Measurements from ENCODE around the gene ERC2.

The ERC2 gene

DNA sequence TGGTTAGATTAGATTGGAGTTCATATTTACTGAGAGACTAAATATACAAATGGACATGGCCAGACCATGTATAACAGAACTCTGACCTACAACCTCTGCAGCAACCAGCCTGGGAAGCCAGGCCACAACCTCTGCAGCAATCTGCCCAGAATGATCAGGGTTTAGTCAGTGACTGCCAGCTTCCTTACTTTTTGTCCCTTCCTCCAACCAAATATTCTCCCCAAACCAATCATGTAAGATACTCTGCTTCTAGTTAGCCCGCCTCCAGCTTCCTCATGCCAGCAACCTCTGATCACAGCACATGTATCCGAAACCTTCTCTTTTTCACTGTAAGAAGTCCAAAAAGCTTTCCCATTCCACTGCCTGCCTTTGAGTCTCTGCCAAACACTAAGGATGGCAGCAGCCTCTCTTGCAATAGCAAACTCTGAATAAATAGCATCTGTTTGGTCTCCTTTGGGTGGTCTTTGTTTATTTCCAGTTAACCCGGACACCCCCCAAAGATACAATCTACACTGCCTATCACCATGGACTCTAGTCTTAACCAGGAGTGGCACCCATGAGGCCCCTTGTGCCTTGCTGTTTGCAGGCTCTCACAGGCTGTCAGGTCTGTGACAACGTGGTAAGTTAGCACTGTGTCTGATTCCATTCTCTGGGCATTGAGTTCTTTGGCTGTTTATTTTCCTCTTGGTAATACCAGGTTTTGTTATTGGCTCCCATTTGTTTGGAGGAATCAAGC, 102.2 kb downstream of the ERC2 start:
- no peak for DNase-seq

DNA sequence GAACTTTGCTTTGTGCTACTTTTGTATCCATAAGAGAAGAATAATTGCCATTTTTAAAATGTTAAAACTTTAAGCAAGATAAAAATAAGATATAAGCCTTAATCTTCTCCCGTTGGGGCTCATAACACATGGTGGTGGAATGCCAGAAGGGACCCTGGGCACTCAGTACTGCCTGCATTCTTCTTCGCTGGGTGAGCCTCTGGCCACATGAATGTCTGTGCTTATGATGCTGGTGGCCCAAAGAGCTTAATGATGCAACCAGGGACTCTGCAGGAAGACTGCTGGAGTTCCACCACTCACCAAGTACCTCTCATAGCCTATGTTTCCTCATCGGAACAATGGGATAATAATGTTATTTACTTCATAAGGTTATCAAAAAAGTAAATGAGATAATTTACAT, 103.6 kb downstream of the ERC2 start:
- no peak for DNase-seq

DNA sequence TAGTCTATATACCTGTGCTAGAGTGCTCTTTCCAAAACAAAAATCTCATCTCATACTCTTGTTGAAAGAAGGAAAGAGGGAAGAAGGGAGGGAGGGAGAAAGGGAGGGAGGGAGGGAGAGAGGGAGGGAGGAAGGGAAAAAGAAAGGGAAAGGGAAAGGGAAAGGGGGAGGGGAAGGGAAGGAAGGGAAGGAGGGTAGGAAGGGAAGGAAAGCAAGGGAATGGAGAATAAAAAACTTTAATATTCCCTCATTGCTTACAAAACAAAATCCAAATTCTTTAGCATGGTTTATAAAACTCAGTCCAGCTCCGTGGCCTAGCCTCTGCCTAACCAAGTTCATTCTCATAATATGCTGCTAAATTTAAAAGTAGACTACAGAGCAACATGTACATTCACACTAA, 104.5 kb downstream of the ERC2 start:
- no peak for DNase-seq

DNA sequence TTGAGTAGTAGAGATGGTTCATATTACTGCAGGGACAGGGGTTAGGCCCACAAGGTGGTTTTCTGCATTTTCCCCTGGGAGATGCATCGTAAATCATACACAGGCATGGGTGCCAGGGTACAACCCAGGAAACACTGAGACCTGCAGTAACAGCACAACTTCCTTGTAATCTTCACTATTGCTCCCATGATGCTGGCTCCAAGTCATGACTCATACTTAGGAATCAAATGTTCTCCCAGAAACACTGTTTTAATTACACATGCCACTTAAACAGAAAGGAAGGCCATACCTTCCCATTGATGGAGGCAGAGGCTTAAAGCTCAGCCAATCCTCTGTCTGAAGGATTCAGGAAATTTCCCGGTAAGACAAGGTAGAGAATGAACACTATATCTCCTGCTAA, 106.5 kb downstream of the ERC2 start:
- DNase-seq, result no peak

DNA sequence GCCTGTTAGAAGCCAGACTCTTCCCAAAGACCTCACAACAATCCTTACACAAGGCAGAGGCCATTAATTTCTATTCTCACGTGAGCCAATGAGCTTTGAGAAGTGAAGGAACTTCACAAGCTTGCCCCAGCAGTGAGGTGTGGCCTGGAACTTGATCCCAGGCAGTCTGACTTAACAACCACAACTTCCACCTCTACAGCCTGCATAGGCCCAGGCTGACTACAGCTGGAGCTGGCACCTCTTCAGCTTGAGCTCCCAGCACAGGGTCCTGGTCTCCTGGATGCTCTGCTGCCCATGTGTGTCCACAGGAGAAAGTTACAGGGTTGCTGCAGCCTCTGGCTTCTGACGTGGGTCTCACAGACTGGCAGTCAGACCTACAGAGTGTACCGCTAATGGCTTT, 111.0 kb downstream of the ERC2 start:
- no peak for DNase-seq

DNA sequence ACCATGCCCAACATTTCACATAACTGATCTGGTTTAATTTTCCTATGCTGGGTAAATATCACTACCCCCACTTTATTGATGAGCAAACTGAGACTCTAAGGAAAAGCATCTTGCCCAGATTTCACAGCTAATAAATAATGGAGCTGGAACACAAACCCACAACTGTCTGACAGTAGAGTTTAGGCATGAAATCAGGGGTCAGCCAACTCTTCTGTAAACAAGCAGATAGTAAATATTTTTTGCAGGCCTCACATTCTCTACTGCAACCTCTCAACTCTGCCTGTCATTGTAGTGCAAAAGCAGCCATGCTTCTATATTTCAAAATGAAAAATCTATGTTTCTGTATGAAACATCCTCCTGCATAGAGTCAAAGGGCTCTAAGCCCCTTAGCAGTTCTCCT, 111.5 kb downstream of the ERC2 start:
- no peak for DNase-seq

DNA sequence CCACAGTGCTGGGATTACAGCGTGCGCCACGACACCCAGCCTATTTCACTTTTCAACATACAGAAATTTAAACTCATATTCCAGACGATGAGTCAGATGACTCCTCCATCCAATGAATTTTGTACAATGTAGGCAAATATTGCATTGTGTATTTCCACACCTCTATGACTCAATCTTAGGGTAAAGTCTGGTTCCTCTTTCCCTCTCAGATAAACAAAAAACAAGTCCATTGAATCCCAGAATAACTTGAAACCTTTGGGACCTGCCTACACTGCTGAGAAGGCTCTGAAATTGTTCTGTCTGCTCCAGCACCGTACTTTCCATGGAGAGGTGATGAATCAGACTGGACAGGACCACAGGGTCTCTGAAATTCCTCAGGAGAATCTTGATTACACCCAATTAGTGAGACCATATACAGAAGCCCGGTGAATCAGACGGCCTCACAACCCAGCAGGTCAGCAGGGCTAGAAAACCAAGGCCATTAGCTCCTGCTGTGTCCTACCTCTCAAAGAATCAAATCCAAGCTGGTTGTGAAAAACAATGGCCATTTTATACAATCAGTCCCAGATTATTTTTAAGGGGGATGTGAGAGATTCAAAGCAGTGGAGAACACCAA, 112.6 kb downstream of the ERC2 start:
- DNase-seq, result no peak

DNA sequence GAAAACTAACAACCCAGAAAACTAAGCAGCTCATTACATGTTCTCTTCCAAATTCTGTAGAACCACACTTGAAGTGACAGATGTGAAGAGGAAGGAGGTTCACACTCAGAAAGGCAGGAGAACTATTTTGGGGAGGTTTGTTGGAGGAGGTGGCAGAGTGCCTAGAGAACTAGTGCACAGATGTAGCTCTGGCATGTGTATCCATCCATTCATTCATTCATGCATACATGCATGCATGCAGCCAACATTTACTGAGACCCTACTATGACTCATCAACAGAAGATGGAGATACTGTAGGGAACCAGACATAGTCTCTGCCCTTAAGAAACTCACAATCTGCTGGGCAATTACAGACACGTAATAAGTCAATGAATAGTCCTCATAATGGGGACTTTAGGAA, 116.7 kb downstream of the ERC2 start:
- no peak for DNase-seq

DNA sequence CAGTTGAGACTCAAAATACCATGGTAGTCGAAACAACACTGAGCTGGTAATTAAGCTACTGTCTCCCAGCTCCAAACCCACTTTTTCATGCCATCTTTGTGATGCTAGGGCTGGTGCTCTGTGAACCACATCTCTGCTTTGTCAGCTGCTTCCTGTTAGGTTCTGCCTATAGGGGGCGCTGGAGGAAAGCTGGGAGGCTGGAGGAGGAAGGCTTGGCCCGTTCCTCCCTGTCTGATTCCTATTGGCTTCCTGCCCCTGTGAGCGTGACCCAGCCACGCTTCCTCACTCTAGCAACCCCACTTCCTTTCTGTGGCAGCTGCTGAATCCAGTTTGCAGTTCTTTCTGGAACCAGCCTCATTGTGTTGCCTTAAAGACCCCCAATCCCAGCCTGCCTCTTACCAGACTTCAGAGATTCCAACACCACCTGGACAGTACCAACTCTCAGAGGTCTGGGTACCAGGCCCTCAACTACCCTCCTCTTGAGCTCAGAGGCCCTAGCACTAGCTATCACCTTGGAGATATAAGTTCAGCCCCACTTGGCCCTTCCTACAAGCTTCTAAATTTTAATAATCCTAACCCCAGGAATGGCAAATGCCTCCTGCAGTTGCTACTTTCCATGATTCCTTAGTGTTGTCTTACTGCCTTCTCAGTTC, 120.9 kb downstream of the ERC2 start:
- no peak for DNase-seq

DNA sequence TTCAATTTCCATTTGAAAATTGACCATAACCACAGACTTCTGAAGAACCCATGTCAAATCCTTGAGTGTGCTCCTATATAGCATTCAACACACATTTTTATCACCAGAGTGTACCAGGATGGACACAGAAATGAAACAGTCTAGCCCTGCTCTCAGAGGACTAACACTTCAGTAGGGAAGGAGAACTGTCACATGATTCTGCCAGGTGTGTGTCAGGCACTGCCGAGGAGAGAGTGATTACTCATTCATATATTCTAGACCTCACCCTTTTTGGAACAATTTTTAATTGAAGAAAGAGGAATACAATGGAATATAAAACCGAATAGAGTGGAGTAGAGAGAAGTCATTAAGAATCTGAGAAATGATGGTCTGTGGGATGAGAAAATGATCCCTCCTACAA, 125.8 kb downstream of the ERC2 start:
- DNase-seq, result no peak

DNA sequence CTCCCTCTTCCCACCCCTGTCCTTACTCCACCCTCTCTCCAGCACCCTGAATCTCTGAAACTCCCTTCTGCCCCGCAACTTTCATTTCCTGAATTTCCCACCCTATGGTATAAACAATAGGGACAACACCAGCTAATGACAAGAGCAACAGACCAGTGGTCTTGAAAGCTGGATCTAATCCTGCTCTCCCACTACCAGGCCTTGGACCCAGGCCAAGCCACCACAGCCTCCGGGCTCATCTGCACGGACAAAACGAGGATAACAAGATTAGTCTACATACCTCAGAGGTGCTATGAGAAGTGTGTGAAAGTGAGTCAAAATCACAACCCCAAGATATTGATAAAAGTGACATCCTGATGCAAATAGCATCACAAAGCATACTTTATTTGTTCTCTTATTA, 128.6 kb downstream of the ERC2 start:
- no peak for DNase-seq

DNA sequence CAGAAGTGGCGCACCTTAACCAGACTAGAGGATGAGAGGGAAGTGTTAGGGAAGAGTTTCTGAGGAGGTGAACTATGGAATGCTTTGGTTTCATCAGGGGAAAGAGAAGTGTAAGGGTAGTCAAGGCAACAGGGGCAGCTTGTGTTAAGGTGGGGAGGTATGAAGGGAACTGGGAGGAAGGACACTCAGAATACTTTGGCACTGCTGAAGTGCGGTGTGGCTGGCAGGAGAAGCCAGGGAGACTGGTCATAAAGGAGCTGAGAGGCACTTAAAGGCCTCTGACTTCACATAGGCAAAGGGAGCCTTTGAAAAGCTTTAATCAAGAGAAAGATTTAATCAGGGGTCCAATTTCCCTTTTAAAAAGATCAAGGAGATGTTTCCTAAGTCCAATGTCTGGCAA, 129.0 kb downstream of the ERC2 start:
- no peak for DNase-seq

DNA sequence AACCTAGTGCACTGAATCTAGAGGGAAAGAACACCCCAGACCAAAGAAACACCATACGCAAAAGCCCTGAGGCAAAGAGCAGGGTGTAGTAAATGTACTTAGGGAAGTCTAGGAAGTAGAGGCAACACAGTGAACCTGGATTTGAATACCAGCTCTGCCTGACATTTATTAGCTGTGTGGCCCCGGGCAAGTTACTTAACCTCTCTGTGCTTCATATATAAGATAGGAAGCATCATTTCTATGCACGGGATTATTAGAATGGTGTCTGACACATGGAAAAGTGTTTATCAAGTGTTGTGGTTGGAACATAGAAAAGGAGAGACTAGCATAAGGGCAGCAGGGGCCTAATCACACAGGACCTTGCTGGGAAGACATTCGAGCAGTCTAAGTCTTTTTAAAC, 132.2 kb downstream of the ERC2 start:
- DNase-seq, result no peak

DNA sequence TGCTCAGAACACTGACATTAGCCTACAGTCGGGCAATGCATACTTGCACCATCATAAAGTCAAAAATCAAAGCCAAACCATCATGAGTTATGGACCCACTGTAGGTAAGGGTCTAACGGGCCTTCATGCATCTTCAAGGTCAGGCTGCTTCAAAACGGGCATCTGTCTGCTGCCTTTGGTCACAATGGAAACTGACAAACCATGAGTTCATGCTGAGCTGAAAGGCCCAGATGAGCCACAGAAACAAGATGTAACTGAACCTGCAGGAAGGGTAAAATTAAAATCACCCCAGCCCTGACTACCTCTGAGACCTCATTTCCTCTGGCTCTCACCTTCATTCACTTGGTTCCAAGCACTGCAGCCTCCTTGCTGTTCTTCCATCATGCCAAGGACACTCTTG, 143.8 kb downstream of the ERC2 start:
- DNase-seq, result no peak

DNA sequence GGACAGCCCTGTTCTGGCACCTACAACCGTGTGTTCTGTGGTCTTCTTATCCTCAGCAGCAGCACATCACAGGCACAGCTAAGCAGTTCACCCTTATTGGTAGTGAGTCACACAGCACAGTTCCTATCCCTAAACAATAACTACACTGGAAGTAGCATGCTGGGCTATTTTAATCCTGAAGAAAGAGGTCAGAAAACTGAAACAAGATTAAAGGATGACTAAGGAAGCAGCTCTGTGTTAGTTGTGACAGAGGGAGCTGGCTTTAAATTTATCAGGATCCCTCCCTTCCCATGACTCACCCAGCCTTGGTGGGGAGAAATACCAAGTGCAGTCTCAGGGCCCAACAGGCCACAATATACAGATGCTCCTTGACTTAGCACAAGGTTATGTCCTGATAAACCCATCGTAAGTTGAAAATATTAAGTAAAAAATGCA, 144.3 kb downstream of the ERC2 start:
- DNase-seq, result no peak

DNA sequence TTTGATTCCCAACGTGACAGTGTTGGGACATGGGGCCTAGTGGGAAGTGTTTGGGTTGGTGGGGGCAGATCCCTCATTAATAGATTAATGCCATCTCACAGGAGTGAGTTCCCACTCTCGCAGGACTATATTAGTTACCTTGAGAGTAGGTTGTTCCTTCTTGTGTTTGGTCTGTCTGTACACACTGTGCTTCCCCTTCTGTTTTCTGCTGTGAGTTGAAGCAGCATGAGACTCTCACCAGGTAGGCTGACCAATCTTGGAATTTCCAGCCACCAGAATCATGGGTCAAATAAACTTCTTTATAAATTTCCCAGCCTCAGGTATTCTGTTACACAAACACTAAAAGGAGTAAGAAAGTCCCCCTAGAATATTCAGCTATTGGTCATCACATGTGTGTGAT, 145.4 kb downstream of the ERC2 start:
- DNase-seq, result no peak

DNA sequence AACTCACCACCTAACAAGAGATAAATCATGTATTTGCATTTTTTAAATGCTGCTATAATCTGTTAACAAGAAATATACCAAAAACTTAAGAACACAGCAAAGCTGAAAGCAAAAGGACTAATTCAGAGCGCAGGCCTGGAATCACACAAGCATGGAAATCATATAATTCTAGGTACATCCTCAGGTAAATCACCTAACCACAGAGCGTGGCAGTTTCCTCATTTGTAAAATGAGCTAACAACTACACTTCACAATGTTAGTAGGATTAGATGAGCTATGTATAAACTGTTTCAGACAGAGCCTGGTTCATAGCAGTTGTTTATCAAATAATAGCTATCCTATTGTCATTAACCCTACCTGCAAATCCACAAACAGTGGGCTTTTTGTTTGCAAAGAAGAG, 146.4 kb downstream of the ERC2 start:
- DNase-seq, result no peak

DNA sequence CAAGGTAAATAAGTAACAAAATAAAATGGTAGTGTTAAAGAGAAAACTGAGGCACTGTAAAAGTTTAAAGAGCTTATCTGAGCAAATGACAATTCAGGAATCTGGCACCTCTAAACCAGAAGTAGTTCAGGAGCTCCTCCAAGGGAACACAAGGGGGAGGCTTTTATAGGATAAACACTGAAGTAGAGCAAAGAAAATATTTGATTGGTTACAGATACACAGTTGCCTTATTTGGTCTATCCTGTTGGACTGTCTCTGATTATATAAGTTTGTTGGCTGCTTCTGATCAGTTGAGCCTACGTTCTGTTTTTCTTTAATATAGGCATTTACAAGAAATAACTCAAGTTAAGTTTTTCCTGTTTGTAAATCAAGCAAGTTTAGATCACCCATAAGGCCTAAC, 146.9 kb downstream of the ERC2 start:
- DNase-seq, result no peak

DNA sequence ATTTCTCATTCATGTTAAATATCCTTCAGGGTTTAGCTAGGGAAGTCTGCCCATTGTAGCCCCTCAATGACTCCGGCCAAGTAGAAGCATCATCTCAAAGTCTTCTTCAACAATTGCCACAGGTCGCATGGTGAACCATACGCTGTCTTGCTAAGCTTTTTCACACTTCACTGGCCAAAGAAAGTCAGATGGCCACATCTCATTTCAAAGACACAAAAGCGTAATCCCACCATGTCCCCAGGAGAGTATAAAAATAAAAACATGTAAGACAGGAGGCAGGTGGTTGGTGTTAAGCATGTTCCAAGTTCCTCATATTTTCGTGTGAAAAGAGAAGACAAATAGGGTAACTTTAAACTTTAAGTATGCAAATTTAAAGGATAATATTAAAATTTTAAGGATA, 147.4 kb downstream of the ERC2 start:
- no peak for DNase-seq

DNA sequence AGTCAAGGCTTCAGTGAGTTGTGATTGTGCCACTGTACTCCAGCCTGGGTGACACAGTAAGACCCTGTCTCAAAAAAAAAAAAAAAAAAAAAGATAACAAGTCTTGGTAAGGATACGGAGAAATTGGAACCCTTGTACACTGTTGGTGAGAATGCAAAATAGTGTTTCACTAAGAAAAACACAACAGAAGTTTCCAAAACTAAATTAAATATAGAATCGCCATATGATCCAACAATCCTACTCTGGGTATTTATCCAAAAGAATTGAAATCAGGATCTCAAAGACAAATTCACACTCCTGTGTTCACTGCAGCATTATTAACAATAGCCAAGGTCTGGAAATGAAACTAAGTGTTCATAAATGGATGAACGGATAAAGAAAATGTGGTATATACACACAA, 149.4 kb downstream of the ERC2 start:
- DNase-seq, result no peak

DNA sequence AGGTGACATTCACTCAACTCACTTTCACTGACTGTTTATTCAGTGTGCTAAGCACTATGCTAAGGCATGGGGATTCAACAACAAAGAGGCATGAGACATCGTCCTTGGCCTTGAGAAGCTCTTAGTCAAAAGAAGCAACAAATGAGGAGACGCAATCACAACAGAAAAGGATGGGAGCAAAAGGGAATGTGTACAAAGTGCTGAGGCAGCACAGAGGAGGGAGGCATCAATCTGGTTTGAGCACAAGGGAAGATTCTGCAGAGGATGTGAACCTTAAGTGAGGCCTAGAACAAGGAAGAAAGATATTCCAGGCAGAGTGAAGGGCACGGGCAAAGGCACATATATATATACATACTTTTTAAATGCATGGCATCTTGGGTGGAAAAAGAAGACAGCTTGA, 151.3 kb downstream of the ERC2 start:
- no peak for DNase-seq

DNA sequence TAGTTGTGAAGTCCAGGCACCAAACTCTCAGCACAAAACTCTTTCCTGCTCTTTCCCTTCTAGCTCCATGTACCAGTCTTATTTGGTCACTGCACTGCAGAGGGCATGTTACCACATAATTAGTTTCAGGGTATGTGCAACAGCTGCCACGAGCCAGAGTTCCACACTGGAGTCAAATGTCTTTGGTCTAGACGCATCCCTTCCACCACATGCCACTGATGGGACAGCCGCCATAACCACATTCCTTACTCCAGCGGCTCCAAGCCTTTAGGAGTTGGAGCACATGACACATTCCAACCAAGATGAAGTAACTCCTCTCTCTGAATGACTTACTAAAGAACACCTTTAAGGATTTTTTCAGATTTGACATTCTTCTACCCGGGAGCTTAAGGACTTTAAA, 153.4 kb downstream of the ERC2 start:
- no peak for DNase-seq

DNA sequence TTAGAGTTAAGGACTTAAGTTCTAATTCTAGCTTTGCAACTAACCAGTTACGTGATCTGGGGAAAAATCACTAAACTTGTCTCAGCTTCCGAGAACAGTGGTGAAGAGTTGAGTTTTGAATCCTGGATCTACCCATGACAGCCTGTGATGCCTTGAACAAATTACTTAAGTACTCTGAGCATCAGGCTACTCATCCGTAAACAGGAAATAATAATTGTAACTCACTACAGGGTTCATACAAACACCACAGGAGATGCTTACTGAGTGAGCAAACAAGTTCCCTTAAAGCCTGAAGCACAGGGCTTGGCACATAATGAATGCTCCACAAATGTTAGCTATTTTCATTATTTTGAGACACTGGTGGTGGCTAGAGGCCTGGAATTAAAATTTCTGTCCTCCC, 158.8 kb downstream of the ERC2 start:
- no peak for DNase-seq

DNA sequence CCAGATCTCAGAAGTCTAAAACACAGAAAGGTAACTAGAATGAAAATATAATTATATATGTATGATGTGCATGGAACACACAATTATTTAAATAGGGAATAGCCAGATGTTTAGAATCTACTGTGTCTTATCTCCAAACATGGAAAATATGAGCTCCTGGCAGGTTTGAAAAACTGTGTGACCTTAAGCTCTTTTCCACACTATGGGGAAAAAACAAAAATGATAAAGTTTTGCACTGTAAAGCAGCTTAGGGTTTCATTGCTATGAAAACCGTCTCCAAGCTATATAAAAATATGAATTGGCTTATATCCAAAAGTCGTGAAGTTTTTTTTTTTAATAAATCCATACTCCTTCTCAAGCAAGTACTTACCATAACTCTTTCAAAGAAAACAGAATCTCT, 159.8 kb downstream of the ERC2 start:
- no peak for DNase-seq

DNA sequence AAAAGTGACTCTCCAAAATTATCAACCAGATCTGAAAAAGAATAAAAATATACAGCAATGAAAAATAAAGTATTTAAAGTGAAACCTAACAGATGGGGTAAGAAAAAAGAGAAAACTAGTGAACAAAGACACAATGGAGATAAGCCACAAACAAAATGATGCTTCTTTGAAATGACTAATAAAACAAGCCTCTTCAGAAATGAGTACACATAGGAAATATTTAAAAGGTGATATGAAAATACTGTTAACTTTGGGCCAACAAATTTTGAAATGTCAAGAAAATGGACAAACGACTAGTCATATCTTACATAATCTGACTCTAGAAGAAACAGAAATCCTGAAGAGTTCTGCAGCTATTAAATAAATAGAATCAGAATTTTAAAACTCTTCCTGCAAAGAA, 164.2 kb downstream of the ERC2 start:
- no peak for DNase-seq

Measured in CD4-positive, alpha-beta T cell treated with Interleukin-10 for 1 hour (primary cell).